HCT116 (cell line): ENCODE data around the gene ALG10B. TPM values are rescaled to one million over a fixed set of nuclear protein-coding genes. Genes with fewer than 3 reads are reported as not detected.

Experiments used
- ATAC-seq: fragments of 200-7000 bp; cut with Tn5 transposase; 2 replicates; pipeline ENCODE4 v1.9.1; 2020; ENCODE audit warnings: mild to moderate bottlenecking, moderate library complexity
- BruUV-seq: library from RNA; stranded (reverse); fragments of 400-500 nt; replicated peaks from 2 replicates; lab custom pipeline; 2021; lab: Mats Ljungman, UMichigan
- CTCF ChIA-PET: fragments of 300-600 bp; sonication (Branson Sonifier 250); formaldehyde crosslinking; loops from one replicate; lab custom pipeline; 2021; ENCODE audit warnings: antibody characterized with exemption; lab: Charles Lee
- POLR2A ChIA-PET: fragments of 300-600, 350-600 bp; sonication (Branson Sonifier 250); formaldehyde crosslinking; loops from one replicate; lab custom pipeline; 2021; ENCODE audit warnings: antibody characterized with exemption; lab: Charles Lee
- RAD21 ChIA-PET, 2 experiments: fragments of 300-600 bp; sonication (Branson Sonifier 250); formaldehyde crosslinking; loops; one replicate each; lab custom pipeline; 2023; ENCODE audit warnings: low total read pairs in 2 of 2; ENCODE audit not compliant: uncharacterized antibody in 2 of 2, unreplicated experiment in 2 of 2, low non-redundant PET in 1 of 2; lab: Charles Lee
- DNase-seq: peaks from one replicate; pipeline ENCODE4 v3.0.0-alpha.2; 2010; ENCODE audit warnings: low read depth, low spot score
- H2AFZ ChIP-seq: fragments of 200-600 bp; shearing (Covaris generic), sonication (generic); 2 replicates; pipeline ENCODE4 v1.6.1; 2017; ENCODE audit warnings: low read depth, mixed run types, mixed read lengths, antibody characterized with exemption, low read length; ENCODE audit not compliant: poor library complexity, severe bottlenecking
- H3K27ac ChIP-seq: 2 replicates; pipeline ENCODE4 v1.5.1; 2012; ENCODE audit warnings: low read depth, low read length
- H3K27me3 ChIP-seq: fragments of 200-600 bp; sonication (generic); 2 replicates; pipeline ENCODE4 v1.6.1; 2016; ENCODE audit warnings: mixed run types, low read length, mixed read lengths; ENCODE audit not compliant: insufficient read depth
- H3K36me3 ChIP-seq, 2 experiments: fragments of 200-500 bp in 1 of 2; fragments of 200-600 bp in 1 of 2; sonication (Bioruptor generic) in 1 of 2; sonication (generic) in 1 of 2; 2 replicates each; pipeline versions ENCODE4 v1.5.1 to v1.6.1; 2014 to 2016; ENCODE audit warnings: low read length in 2 of 2, inconsistent platforms in 1 of 2, mixed read lengths in 1 of 2, mixed run types in 1 of 2; ENCODE audit not compliant: insufficient read depth in 2 of 2, control insufficient read depth in 1 of 2
- H3K4me1 ChIP-seq, 2 experiments: fragments of 200-600 bp in 1 of 2; sonication (generic) in 1 of 2; 2 replicates each; pipeline versions ENCODE4 v1.5.1 to v1.6.1; 2012 to 2017; ENCODE audit warnings: low read length in 2 of 2, inconsistent platforms in 1 of 2, mild to moderate bottlenecking in 1 of 2, mixed read lengths in 1 of 2, mixed run types in 1 of 2, moderate library complexity in 1 of 2; ENCODE audit not compliant: insufficient read depth in 2 of 2, control insufficient read depth in 1 of 2
- H3K4me2 ChIP-seq: fragments of 200-600 bp; sonication (generic); 2 replicates; pipeline ENCODE4 v1.6.1; 2017; ENCODE audit warnings: mixed run types, low read length, mixed read lengths
- H3K4me3 ChIP-seq, 2 experiments: fragments of 200-600 bp in 1 of 2; sonication (generic) in 1 of 2; replicated peaks in 1 of 2; 2 replicates each; pipeline ENCODE4 v1.5.1; 2011 to 2016; ENCODE audit warnings: low read length in 2 of 2, control low read depth in 1 of 2, low read depth in 1 of 2, mild to moderate bottlenecking in 1 of 2, mixed read lengths in 1 of 2, mixed run types in 1 of 2
- H3K79me2 ChIP-seq: fragments of 200-600 bp; sonication (generic); 2 replicates; pipeline ENCODE4 v1.6.1; 2017; ENCODE audit warnings: mild to moderate bottlenecking, mixed run types, low read length, moderate library complexity, mixed read lengths; ENCODE audit not compliant: insufficient read depth
- H3K9ac ChIP-seq: fragments of 200-600 bp; sonication (generic); 2 replicates; pipeline ENCODE4 v1.6.1; 2016; ENCODE audit warnings: low read length, mixed read lengths
- H3K9me2 ChIP-seq: fragments of 200-600 bp; sonication (generic), shearing (Covaris generic); 2 replicates; pipeline ENCODE4 v1.6.1; 2017; ENCODE audit warnings: mixed run types, mild to moderate bottlenecking, moderate library complexity; ENCODE audit not compliant: insufficient read depth
- H3K9me3 ChIP-seq, 2 experiments: fragments of 200-500 bp in 1 of 2; fragments of 200-600 bp in 1 of 2; sonication (Bioruptor generic) in 1 of 2; sonication (generic) in 1 of 2; 2 replicates each; pipeline ENCODE4 v1.6.1; 2014 to 2017; ENCODE audit warnings: low read length in 2 of 2, mixed read lengths in 2 of 2, inconsistent platforms in 1 of 2, low read depth in 1 of 2, mild to moderate bottlenecking in 1 of 2, mixed run types in 1 of 2, moderate library complexity in 1 of 2; ENCODE audit not compliant: control insufficient read depth in 1 of 2, insufficient read depth in 1 of 2
- H4K20me1 ChIP-seq: fragments of 200-600 bp; sonication (generic), shearing (Covaris generic); 2 replicates; pipeline ENCODE4 v1.6.1; 2017; ENCODE audit warnings: mixed run types, mild to moderate bottlenecking, moderate library complexity; ENCODE audit not compliant: insufficient read depth
- CBX3 ChIP-seq: IDR thresholded peaks from 2 replicates; pipeline ENCODE4 v1.6.1; 2012; ENCODE audit warnings: low read depth
- CEBPB ChIP-seq: IDR thresholded peaks from 2 replicates; pipeline ENCODE4 v1.6.1; 2012; ENCODE audit warnings: low read depth
- ELF1 ChIP-seq: IDR thresholded peaks from 2 replicates; pipeline ENCODE4 v1.6.1; 2012; ENCODE audit warnings: low read depth, borderline replicate concordance
- EZH2phosphoT487 ChIP-seq: fragments of 200-600 bp; IDR thresholded peaks from 2 replicates; pipeline ENCODE4 v1.6.1; 2018; ENCODE audit warnings: antibody characterized with exemption, borderline replicate concordance
- FOSL1 ChIP-seq: IDR thresholded peaks from 2 replicates; pipeline ENCODE4 v1.6.1; 2012; ENCODE audit warnings: low read depth
- POLR2A ChIP-seq: IDR thresholded peaks from 2 replicates; pipeline ENCODE4 v1.7.0; 2011; ENCODE audit warnings: borderline replicate concordance; ENCODE audit not compliant: insufficient read depth, insufficient read length; ENCODE audit errors: extremely low read depth
- REST ChIP-seq: IDR thresholded peaks from 2 replicates; pipeline ENCODE4 v1.6.1; 2012; ENCODE audit warnings: low read depth
- SP1 ChIP-seq: IDR thresholded peaks from 2 replicates; pipeline ENCODE4 v1.6.1; 2012; ENCODE audit warnings: low read depth
- YY1 ChIP-seq: IDR thresholded peaks from 2 replicates; pipeline ENCODE4 v1.6.1; 2011; ENCODE audit warnings: low read length, low read depth, moderate library complexity, mild to moderate bottlenecking; ENCODE audit not compliant: insufficient replicate concordance; ENCODE audit errors: extremely low read depth
- ZBTB33 ChIP-seq: IDR thresholded peaks from 2 replicates; pipeline ENCODE4 v1.6.1; 2011; ENCODE audit warnings: mild to moderate bottlenecking, low read length, moderate library complexity; ENCODE audit not compliant: insufficient replicate concordance; ENCODE audit errors: extremely low read depth
- ZFX ChIP-seq: fragments of 450-650 bp; IDR thresholded peaks from 2 replicates; pipeline ENCODE4 v1.6.1; 2017
- ZNF274 ChIP-seq: fragments of 200-500 bp; sonication (Bioruptor generic); IDR thresholded peaks from 2 replicates; pipeline ENCODE4 v1.6.1; 2014; ENCODE audit warnings: mild to moderate bottlenecking, low read depth, low read length, inconsistent platforms
- intact Hi-C: fragments of 100-400 bp; cut with micrococcal nuclease; formaldehyde crosslinking; loops from 2 replicates; pipeline ENCODE4 v1.10.0; 2022
- total RNA-seq: library from RNA; stranded (reverse); gene quantifications from one replicate; pipeline ENCODE4 v1.2.1, GENCODE V29; 2021; ENCODE audit not compliant: unreplicated experiment

Gene ALG10B
- total RNA-seq, 1 experiment from 2014 or later: 9.0 TPM

- no peak overlapping the region for H3K9ac ChIP-seq
- POLR2A ChIA-PET: no interaction called here
- H3K36me3 ChIP-seq: no peaks in the 10 kb centered on the region
- ATAC-seq: no peak
- no peak overlapping the region for H2AFZ ChIP-seq
- H3K4me3 ChIP-seq: no peak overlapping the region
- intact Hi-C loops: no loop called here
- H3K4me1 ChIP-seq: no peaks in the 10 kb centered on the region
- RAD21 ChIA-PET: no interaction called here
- CTCF ChIA-PET: no interaction called here
- no peak for DNase-seq
- H3K27ac ChIP-seq: no peak overlapping the region
- no peaks in the 10 kb centered on the region for H3K9me3 ChIP-seq
- no peak for TF ChIP-seq ZBTB33
- no peak for TF ChIP-seq FOSL1
- no peak for TF ChIP-seq ZFX
- no peak for TF ChIP-seq YY1
- no peak for TF ChIP-seq EZH2phosphoT487
- no peak for TF ChIP-seq REST
- no peak for TF ChIP-seq CEBPB
- TF ChIP-seq CBX3: no peak
- TF ChIP-seq ELF1: no peak
- TF ChIP-seq ZNF274: no peak
- no peak for TF ChIP-seq POLR2A
- TF ChIP-seq SP1: no peak
- TF ChIP-seq, all 23 proteins: peak for 0
- H3K9me2 ChIP-seq: no peaks in the 10 kb centered on the region
- H3K79me2 ChIP-seq: no peaks in the 10 kb centered on the region
- H3K4me2 ChIP-seq: no peak overlapping the region
- no peaks in the 10 kb centered on the region for H4K20me1 ChIP-seq
- no peaks in the 10 kb centered on the region for H3K27me3 ChIP-seq
- BruUV-seq: no TSS peak
Measured at GRCh38 chr12:38332814-38333213, 16.2 kb downstream of the ALG10B start.
